HL-60/S4 (cell line): ENCODE data around the gene EIF4EBP3.
"Not testable (repeated sequence)": the region's sequence is repeated elsewhere in the genome, so short reads cannot be mapped to it uniquely, and the experiment has no call there.

ENCODE experiments used
- in situ Hi-C: fragments of 300-500 bp; cut with MboI; formaldehyde crosslinking; loops from 2 replicates; pipeline ENCODE4 v1.14.3; 2022; ENCODE audit warnings: low sequenced_read_pairs

The EIF4EBP3 gene

DNA sequence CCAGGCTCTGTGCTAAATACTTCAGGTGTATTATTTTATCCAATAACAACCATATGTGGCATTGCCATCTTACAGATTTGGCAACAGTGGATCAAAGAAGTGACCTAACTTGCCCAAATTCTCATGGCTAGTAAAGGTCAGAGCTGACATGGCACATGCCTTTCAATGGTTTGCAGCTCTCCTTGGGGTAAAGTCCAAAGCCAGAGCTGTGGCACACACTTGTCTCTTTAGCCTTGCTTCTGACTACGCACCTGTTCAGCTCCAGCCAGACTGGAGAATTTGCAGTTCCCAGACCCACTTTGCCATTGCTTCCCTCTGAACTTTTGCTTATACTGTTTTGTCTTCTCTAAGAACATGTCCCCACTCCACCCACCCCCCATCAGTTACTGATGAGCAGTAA lies 23.0 kb downstream of the EIF4EBP3 start:
- in situ Hi-C loops = loop anchor here (10.0 to 25.0 kb wide), 2 partner anchors 64 to 1042 kb away; partner anchors contain the start of genes CD14, DIAPH1 and TMCO6

DNA sequence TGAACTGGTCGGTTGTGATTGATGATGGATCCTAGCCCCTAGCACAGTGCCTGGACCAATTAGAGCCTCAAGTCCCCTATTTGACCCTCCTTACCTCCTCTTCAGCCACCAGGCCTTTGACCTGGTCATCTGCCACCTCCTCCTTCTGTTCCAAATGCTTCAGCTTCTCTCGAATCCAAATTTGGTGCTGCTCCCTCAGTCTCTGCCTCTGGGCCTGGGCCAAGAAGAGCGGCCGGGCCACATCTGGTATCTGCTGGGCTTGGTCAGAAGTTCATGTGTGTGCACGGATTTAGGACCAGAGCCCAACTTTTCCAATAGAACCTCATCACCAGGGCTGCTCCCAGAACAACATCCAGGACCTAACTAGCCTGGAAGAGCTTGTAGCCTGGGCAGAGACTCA lies 23.6 kb downstream of the EIF4EBP3 start:
- in situ Hi-C loops = loop anchor here (10.0 to 25.0 kb wide), 2 partner anchors 64 to 1041 kb away; partner anchors contain the start of genes CD14, DIAPH1 and TMCO6

DNA sequence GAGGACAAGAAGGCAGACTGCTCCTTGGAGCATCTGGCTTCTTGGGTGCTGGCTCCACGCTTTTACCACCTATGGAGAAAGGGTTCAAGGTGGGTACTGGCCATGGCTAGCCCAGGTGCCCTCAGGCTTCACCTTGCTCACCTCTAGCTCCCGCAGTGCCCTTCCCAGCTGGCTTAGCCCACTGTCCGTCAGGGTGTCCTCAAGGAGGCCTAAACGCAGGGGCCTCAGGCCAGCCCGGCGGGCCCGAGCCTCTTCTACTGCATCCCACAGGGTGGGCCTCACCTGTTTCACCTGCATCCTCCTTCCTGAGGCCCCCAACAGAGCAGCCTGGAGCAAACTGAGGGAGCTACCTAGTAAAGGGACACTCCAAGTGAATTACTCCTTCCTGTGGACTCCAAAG lies 26.2 kb downstream of the EIF4EBP3 start:
- in situ Hi-C loops = loop anchor here (10.0 to 25.0 kb wide), 2 partner anchors 61 to 1039 kb away; partner anchors contain the start of genes CD14, DIAPH1 and TMCO6

DNA sequence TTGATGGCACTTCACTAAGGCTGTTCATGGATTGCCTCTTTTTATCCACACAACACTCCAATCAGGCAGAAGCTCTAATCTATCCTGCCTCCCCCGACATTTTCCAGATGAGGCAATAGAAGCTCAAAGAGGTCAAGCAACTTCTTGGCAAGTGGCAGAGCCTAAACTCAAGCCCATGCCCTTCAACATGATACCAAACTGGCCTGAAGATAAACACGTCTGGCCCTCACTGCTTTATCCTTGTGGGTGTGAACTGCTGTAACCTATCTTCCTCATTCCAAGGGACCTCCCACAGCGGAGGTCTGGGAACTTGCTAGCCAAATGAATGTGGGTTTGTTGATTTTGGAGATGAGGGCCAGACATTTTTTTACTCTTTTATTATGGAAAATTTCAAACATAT lies 26.7 kb downstream of the EIF4EBP3 start:
- in situ Hi-C loops = loop anchor here (10.0 to 25.0 kb wide), 2 partner anchors 61 to 1038 kb away; partner anchors contain the start of genes CD14, DIAPH1 and TMCO6

DNA sequence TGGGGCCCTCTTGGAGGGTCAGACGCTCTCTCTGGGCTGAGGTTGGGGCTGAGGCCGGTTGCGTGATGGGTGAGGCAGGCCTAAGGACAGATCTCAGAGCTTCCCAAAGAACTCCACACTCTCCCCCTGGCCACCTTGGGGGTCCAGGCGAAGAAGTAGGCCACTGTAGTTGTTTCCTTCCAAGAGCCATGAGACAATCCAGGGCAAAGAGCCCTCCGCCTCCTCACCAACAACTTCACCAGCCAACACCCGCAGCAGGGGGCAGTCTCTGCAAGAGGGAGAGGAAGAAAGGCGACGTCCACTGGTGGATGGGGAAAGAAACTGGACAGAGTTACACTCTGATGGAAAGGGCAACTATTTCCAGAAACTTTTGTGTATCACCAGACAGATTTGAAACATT lies 27.8 kb downstream of the EIF4EBP3 start:
- in situ Hi-C loops = loop anchor here (10.0 kb wide), 1 partner anchor 59 kb away; the partner anchor contains the start of genes CD14 and TMCO6

DNA sequence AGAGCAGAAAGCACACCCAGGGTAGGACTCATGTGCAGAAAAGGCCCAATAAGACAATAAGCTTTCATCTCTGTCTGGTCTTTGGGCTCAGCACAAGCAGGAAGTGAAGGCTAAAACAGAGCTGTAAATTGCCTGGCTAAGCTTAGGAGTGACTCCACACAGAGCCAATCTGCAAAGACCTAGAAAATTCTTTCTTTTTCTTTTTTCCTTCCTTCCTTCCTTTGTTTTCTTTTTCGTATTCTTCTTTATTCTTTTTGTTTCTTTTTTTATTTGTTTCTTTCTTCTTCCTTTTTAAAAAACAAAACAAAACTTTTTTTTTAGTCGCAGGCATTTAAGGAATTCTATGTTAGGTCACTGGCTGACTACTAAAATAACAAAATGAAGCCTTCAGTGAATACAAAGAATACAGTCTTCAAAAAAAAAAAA lies 29.3 kb downstream of the EIF4EBP3 start:
- in situ Hi-C loops = loop anchor here (10.0 kb wide), 1 partner anchor 58 kb away; the partner anchor contains the start of genes CD14 and TMCO6

DNA sequence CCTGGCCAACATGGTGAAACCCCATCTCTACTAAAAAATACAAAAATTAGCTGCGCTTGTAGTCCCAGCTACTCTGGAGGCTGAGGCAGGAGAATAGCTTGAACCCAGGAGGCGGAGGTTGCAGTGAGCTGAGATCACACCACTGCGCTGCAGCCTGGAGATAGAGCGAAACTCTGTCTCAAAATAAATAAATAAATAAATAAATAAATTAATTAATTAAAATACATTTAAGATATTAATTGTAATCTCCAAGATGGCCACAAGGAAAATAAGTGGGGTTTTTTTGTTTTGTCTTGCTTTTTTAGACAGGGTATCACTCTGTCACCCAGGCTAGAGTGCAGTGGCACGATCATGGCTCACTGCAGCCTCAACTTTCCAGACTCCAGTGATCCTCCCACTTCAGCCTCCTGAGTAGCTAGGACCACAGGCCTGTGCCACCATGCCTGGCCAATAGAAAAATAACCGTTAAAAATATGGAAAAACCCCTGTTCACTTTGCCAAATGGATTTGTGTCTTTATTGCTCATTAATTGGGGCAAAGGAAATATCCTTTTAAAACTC lies 31.8 kb downstream of the EIF4EBP3 start:
- in situ Hi-C loops = loop anchor here (10.0 kb wide), 1 partner anchor 56 kb away; the partner anchor contains the start of genes CD14 and TMCO6

DNA sequence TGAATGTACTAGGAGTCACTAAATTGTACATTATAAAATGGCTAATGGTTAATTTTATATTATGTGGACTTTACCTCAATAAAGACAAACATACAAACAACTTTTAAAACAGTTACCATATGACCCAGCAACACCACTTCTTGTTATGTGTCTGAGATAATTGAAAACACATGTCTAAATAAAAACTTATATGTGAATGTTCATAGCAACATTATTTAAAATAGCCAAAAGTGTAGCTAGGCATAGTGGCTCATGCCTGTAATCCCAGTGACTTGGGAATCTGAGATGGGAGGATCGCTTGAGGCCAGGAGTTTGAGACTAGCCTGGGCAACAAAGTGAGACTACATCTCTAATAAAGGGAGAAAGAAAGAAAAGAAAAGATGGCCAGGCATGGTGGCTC lies 40.0 kb downstream of the EIF4EBP3 start:
- in situ Hi-C loops = no loop called here

DNA sequence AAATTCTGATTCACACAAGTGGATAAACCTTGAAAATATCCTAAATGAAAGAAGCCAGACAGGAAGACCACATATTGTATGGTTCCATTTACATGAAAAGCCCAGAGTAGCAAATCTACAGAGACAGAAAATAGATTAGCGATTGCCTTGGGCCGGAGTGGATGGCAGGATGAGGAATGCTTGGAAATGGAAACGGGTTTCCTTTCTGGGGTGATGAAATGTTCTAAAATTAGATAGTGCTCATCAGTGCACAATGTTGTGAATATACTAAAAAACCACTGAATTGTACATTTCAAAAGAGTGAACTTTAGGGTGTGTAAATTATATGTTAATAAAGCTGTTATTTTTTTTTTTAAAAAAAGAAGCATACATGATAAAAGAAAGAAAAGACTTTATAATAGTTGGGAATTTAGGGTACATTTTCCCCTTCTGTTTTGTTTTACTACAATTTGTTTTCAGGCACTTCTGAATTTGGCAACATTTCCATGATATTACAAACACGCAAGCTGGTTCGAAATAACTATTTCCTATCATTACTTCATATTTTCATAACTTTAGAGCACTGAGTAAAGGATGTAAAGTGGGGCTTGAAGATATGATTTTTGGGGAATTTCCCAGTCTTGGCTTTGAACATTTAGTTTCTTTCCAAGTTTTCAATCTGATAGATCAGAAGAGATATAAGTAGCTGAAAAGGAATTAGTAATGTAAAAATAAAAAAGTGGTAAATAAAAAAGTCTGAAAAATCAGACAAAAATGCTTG lies 41.0 kb downstream of the EIF4EBP3 start:
- in situ Hi-C loops = no loop called here

DNA sequence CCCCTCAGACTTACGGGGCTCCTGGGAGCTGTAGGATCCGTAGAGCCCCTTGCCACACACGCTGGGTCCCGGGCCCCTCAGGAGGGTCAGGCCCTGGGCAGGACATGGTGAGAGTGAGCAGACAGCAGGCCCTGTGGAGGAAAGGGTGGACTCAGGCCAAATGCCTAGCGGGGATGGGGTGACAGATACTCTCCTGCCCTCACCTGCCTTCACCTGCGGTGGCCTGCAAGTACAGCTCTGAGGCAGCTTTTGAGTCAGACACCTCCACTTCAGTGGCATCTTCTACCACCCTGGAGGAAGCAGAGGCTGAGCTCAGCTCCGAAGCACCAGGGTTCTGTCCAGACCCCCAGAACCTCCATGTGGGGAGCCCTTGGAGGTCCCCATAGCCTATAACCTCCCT lies 43.4 kb downstream of the EIF4EBP3 start:
- in situ Hi-C loops = no loop called here

DNA sequence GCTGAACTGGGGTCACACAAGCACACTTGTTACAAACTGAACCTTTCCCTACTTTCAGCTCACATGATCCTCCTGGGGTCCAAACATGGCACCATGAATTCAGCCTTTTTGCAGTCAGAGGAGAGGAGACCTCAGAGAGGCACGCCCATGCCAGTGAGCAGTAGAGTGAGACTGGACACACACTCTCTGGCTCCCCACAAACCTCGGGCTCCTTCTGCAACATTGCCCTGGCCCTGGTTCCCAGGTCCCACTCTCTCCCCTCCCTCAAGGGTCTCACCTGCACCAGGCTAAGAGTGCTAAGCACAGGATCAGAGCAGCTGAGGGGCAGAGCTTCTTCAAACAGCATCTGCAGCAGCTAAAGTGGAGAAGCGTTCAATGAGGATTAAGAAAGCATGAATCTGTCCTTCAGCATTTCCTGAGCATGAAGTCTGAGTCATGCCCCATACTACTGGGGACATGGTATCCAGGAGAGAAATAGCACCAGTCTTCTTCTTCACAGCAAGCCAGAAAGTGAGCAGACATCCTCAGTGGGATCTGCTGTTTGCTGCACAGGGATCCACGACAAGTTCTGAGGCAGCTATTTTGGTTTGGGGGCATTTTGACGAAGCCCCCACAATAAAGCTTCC lies 44.4 kb downstream of the EIF4EBP3 start:
- in situ Hi-C loops = no loop called here

DNA sequence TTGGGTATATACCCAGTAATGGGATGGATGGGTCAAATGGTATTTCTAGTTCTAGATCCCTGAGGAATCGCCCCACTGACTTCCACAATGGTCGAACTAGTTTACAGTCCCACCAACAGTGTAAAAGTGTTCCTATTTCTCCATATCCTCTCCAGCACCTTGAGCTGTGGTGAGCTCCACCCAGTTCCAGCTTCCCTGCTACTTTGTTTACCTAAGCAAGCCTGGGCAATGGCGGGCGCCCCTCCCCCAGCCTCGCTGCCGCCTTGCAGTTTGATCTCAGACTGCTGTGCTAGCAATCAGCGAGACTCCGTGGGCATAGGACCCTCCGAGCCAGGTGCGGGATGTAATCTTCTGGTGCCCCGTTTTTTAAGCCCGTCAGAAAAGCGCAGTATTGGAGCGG lies 45.6 kb downstream of the EIF4EBP3 start:
- in situ Hi-C loops = not testable (repeated sequence)

DNA sequence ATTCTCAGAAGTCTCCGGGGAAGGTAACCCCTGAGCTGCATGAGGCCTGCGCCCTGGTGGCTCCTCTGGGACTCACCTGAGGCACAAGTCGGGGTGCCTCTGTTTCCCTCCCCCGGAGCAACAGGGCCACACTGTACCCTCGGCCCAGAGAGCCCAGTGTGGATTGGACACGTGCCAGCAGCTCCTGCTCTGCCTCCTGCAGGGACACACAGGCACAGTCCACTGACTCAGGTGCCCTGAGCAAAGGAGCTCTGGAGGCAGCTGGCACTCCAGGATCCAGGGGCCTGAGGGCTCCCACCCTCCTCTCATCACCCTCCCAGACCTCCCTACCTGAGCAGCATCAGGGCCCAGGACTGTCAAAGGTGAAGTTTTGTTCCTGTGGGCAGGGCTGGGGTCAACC lies 46.7 kb downstream of the EIF4EBP3 start:
- in situ Hi-C loops = no loop called here

DNA sequence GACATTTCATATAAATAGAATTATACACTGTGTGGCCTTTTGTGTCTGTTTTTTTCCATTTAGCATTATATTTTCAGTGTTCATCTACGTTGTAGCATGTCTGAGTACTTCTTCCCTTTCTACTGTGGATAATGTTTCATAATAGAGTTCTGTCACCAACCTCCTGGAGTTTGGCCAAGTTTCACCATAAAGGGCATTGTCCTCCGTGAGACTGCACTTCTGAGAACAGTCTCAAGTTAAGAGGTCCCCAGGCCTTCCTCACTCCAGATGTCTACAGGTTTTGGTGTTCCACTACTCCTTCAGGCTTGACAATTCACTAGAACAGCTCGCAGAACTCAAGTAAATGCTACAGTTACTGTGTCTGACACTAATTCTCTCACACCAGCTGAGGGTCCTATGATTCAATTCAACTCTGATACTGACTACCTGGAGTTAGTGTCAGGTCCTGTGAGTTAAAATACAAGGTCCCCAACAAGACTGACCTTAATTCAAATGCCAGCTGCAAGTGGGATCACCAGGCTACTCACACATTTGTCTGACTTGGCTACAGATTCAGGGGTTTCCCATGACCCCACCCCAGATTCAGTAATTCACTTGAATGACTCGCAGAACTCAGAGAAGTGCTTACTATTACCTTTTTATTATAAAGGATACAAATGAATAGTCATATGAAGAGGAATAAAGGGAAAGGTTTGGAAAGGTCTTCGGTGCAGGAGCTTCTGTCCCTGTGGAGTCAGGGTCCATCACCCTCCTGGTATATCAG lies 48.3 kb downstream of the EIF4EBP3 start:
- in situ Hi-C loops = no loop called here

DNA sequence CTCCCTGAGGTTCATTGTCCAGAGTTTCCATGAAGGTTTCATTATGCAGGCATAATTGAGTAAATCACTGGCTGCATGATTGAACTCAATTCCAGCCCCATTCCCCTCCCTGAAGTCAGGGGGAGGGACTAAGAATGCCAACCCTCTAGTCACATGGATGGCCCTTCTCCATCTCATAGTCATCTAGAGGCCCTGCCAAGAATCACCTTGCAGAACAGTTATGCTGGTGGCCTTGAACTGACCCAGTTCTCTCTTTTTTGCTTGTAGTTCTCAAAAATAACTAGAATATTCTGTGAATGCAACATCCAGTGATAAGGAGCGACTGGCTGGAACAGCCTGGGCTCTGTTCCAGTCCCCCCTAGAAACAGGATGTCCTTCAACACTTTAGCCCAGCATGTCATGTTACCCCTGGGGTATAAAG lies 48.9 kb downstream of the EIF4EBP3 start:
- in situ Hi-C loops = no loop called here

DNA sequence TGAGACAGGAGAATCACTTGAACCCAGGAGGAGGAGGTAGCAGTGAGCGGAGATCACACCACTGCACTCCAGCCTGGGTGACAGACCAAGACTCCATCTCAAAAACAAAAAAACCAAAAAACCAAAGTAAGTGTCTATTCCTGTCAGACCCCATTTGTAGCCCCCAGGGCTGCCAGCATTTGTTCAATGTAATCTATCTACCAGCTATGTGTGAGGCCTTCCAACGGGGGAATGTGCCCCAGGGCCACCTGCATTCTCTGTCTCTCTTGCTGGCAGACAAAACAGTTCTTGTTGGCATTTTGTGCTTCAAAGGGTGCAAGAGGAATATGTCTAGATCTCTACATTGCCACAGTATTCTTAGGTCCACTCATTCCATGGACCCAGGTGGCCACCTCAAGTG lies 51.4 kb downstream of the EIF4EBP3 start:
- in situ Hi-C loops = no loop called here
